SK-N-SH (cell line): ENCODE results near the gene UBE2E3.

ENCODE experiments used
- EZH2phosphoT487 ChIP-seq: fragments of 200-600 bp; sonication (generic); IDR thresholded peaks from 2 replicates; pipeline ENCODE4 v1.6.1; 2017; ENCODE audit warnings: low read depth, mixed run types, mild to moderate bottlenecking, antibody characterized with exemption, moderate library complexity, borderline replicate concordance
- GABPA ChIP-seq: IDR thresholded peaks from 2 replicates; pipeline ENCODE4 v1.4.0; 2012; ENCODE audit warnings: low read depth, mild to moderate bottlenecking
- POLR2AphosphoS5 ChIP-seq: IDR thresholded peaks from 2 replicates; pipeline ENCODE4 v1.6.1; 2012; ENCODE audit warnings: low read depth, low read length
- RFX5 ChIP-seq: IDR thresholded peaks from 2 replicates; pipeline ENCODE4 v1.6.1; 2012; ENCODE audit warnings: mild to moderate bottlenecking, improper control_type of control experiment, low read length
- RXRA ChIP-seq: IDR thresholded peaks from 2 replicates; pipeline ENCODE4 v1.4.0; 2012; ENCODE audit warnings: low read depth, mild to moderate bottlenecking, borderline replicate concordance
- TF ChIP-seq, protein P1 (sequence below): fragments of 200-600 bp; sonication (generic); IDR thresholded peaks from 2 replicates; pipeline ENCODE4 v1.6.1; 2017; ENCODE audit warnings: antibody characterized with exemption, mild to moderate bottlenecking, moderate library complexity
- TF ChIP-seq, protein P2 (sequence below): IDR thresholded peaks from 2 replicates; pipeline ENCODE4 v1.4.0; 2012; ENCODE audit warnings: low read depth

DNA sequence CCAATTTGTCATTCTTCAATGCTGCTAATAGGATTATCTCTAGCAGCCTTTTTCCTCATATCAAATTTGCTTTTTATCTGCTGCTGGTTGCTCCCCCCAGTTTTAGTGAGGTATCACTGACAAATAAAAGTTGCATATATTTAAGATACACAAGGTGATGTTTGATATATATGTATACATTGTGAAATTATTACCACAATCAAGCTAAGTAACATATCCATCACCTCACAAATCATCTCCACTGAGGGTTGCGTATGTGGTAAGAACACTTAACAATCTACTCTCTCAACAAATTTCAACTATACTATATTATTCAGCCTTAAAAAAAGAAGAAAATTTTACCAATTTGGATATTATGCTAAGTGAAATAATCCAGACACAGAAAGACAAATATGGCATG, 30.5 kb upstream of the UBE2E3 start:
- TF ChIP-seq RFX5 (no peak), RXRA (no peak), POLR2AphosphoS5 (no peak), GABPA (no peak), EZH2phosphoT487 (no peak)
- TF ChIP-seq, protein P1, sequence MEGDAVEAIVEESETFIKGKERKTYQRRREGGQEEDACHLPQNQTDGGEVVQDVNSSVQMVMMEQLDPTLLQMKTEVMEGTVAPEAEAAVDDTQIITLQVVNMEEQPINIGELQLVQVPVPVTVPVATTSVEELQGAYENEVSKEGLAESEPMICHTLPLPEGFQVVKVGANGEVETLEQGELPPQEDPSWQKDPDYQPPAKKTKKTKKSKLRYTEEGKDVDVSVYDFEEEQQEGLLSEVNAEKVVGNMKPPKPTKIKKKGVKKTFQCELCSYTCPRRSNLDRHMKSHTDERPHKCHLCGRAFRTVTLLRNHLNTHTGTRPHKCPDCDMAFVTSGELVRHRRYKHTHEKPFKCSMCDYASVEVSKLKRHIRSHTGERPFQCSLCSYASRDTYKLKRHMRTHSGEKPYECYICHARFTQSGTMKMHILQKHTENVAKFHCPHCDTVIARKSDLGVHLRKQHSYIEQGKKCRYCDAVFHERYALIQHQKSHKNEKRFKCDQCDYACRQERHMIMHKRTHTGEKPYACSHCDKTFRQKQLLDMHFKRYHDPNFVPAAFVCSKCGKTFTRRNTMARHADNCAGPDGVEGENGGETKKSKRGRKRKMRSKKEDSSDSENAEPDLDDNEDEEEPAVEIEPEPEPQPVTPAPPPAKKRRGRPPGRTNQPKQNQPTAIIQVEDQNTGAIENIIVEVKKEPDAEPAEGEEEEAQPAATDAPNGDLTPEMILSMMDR = no peak
- TF ChIP-seq, protein P2, sequence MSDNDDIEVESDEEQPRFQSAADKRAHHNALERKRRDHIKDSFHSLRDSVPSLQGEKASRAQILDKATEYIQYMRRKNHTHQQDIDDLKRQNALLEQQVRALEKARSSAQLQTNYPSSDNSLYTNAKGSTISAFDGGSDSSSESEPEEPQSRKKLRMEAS = no peak
